ENCODE data around the gene HTATIP2. TPM values are rescaled to one million over a fixed set of nuclear protein-coding genes. Genes with fewer than 3 reads are reported as not detected.

The HTATIP2 gene
- total and polyA plus RNA-seq, 2 donors (not counting 3 experiments of a cell fraction or from before 2014, with no cell fraction given): 37.2 to 57.6 TPM

DNA sequence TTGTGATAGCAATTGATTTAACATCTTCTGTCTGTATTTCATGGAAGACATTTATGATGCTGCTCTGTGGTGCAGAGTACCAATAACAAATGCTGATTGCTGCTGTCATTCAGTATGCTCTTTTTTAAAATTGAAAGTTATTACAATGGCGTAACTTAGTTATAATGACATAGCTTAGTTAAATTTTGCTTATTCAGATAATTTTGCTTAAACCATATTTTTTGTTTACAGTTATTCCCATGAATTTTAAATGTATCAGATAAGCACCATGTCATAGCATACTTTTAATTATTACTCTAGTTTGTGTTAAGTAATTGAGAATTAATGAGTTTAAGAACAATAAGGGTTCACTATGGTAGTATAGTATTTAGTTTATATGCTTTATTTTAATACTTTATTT is 39.5 kb downstream of the HTATIP2 start:
- FAIRE-seq (no peak), DNase-seq (ENCODE audit: low read depth, low spot score) (no peak)
- no peaks in the 10 kb centered on the region for H3K9me3 ChIP-seq (replicated peaks; ENCODE audit: control insufficient read depth, insufficient read depth, low read length)
- H4K20me1 ChIP-seq (replicated peaks; ENCODE audit: control insufficient read depth, extremely low read depth, insufficient read depth, low read length): no peaks in the 10 kb centered on the region
- no peak overlapping the region for H2AFZ ChIP-seq (ENCODE audit: low read depth, low read length)
- H3K4me3 ChIP-seq (replicated peaks in 1 of 3; ENCODE audit: insufficient read depth in 1 of 3, low read depth in 1 of 3, low read length in 3 of 3): no peak overlapping the region
- ChIA-PET CTCF (interaction anchor here (1.2 to 6.9 kb wide), 6 partner anchors 8 to 271 kb away, joined by 3 to 131 read pairs (median 5); no protein-coding TSS in a partner anchor), POLR2A (no interaction called here)
- no peaks in the 10 kb centered on the region for H3K4me1 ChIP-seq (ENCODE audit: control insufficient read depth, extremely low read depth, insufficient read depth, low read length)
- no peak overlapping the region for H3K9ac ChIP-seq (replicated peaks; ENCODE audit: extremely low read depth, insufficient read depth, low read length)
- intact Hi-C loops (cut with micrococcal nuclease) (no loop called here), dilution Hi-C loops (cut with MboI; ENCODE audit: extremely low pct_ligation_motif_present, low sequenced_read_pairs) (no loop called here)
- no peaks in the 10 kb centered on the region for H3K79me2 ChIP-seq (ENCODE audit: control insufficient read depth, insufficient read depth, low read length)
- TF ChIP-seq, protein P1, sequence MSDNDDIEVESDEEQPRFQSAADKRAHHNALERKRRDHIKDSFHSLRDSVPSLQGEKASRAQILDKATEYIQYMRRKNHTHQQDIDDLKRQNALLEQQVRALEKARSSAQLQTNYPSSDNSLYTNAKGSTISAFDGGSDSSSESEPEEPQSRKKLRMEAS (IDR thresholded peaks at IDR 0.05; ENCODE audit: insufficient read depth, insufficient read length): no peak
- TF ChIP-seq, protein P2, sequence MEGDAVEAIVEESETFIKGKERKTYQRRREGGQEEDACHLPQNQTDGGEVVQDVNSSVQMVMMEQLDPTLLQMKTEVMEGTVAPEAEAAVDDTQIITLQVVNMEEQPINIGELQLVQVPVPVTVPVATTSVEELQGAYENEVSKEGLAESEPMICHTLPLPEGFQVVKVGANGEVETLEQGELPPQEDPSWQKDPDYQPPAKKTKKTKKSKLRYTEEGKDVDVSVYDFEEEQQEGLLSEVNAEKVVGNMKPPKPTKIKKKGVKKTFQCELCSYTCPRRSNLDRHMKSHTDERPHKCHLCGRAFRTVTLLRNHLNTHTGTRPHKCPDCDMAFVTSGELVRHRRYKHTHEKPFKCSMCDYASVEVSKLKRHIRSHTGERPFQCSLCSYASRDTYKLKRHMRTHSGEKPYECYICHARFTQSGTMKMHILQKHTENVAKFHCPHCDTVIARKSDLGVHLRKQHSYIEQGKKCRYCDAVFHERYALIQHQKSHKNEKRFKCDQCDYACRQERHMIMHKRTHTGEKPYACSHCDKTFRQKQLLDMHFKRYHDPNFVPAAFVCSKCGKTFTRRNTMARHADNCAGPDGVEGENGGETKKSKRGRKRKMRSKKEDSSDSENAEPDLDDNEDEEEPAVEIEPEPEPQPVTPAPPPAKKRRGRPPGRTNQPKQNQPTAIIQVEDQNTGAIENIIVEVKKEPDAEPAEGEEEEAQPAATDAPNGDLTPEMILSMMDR (IDR thresholded peaks at IDR 0.05; ENCODE audit: extremely low read depth in 1 of 2, insufficient read depth in 1 of 2, low read depth in 1 of 2, low read length in 2 of 2): no peak
- TF ChIP-seq FOS (IDR thresholded peaks at IDR 0.05; ENCODE audit: borderline replicate concordance, insufficient read depth, low read length) (no peak), MYC (IDR thresholded peaks at IDR 0.05; ENCODE audit: low read depth, low read length) (no peak), EZH2 (IDR thresholded peaks at IDR 0.05; ENCODE audit: borderline replicate concordance, low read depth, low read length, severe bottlenecking) (no peak), POLR2AphosphoS5 (IDR thresholded peaks at IDR 0.05; ENCODE audit: insufficient read depth, low read depth, low read length) (no peak), GATA2 (IDR thresholded peaks at IDR 0.05; ENCODE audit: insufficient read depth, insufficient read length, low read depth, low read length) (no peak), POLR2A (IDR thresholded peaks at IDR 0.05; ENCODE audit: low read depth, low read length) (no peak), JUN (IDR thresholded peaks at IDR 0.05; ENCODE audit: borderline replicate concordance, insufficient read depth, insufficient read length, low read depth) (no peak)
- no peaks in the 10 kb centered on the region for H3K9me1 ChIP-seq (replicated peaks; ENCODE audit: control insufficient read depth, extremely low read depth, insufficient read depth, low read length)
- H3K27ac ChIP-seq (ENCODE audit: insufficient read depth, low read depth, low read length): no peak overlapping the region
- no peak overlapping the region for H3K4me2 ChIP-seq (ENCODE audit: insufficient read depth, low read length)
- no peaks in the 10 kb centered on the region for H3K27me3 ChIP-seq (ENCODE audit: control insufficient read depth in 2 of 2, insufficient read depth in 2 of 2, low read length in 2 of 2)
- peaks cover 0 to 6% of the 10 kb centered on the region in 2 experiments for H3K36me3 ChIP-seq (ENCODE audit: control insufficient read depth in 2 of 2, extremely low read depth in 1 of 2, insufficient read depth in 2 of 2, low read length in 2 of 2)
- BruUV-seq (replicated peaks): no TSS peak

Data from endothelial cell of umbilical vein (primary cell).